GM12875 (cell line): ENCODE data around the gene ARHGAP4.
A peak's percentile ranks its signal among the peaks of the same experiment; 100 is the strongest.

Experiments used
- H3K4me3 ChIP-seq: one replicate; pipeline ENCODE4 v1.5.1; 2011; ENCODE audit warnings: low read depth, low read length, control low read depth
- TF ChIP-seq, protein P1 (sequence below): IDR thresholded peaks from 2 replicates; pipeline ENCODE4 v1.5.1; 2011; ENCODE audit warnings: low read depth, mild to moderate bottlenecking, control low read depth, inconsistent platforms, low read length, moderate library complexity, borderline replicate concordance; ENCODE audit not compliant: insufficient read depth

ARHGAP4 gene

GRCh38 chrX:153930011-153930910 is 4.2 kb upstream of the ARHGAP4 start:
- TF ChIP-seq, protein P1, sequence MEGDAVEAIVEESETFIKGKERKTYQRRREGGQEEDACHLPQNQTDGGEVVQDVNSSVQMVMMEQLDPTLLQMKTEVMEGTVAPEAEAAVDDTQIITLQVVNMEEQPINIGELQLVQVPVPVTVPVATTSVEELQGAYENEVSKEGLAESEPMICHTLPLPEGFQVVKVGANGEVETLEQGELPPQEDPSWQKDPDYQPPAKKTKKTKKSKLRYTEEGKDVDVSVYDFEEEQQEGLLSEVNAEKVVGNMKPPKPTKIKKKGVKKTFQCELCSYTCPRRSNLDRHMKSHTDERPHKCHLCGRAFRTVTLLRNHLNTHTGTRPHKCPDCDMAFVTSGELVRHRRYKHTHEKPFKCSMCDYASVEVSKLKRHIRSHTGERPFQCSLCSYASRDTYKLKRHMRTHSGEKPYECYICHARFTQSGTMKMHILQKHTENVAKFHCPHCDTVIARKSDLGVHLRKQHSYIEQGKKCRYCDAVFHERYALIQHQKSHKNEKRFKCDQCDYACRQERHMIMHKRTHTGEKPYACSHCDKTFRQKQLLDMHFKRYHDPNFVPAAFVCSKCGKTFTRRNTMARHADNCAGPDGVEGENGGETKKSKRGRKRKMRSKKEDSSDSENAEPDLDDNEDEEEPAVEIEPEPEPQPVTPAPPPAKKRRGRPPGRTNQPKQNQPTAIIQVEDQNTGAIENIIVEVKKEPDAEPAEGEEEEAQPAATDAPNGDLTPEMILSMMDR = no peak
- H3K4me3 ChIP-seq = no peak overlapping the region

DNA sequence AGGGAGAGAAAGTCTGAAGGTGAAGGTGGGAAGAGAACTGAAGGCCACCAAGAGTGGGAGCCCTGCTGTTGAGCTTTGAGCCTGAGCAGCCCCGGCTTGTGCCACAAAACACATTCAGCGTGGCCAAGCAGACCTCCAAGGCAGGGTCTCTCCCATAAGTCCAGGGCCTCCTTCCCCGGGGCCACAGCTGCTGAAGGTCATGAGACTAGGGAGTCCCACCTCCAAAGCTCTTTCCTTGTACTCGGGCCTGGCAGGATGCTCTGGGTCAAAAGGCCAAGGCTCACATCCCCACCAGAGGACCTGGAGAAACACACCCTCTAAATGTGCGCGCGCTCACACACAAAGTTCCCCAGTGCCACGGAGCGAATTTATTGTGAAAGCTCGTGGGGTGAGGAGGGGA is 3.5 kb upstream of the ARHGAP4 start:
- TF ChIP-seq, protein P1 = no peak
- no peak overlapping the region for H3K4me3 ChIP-seq

- TF ChIP-seq, protein P1 = no peak
- peak overlapping the region; percentile 32 for H3K4me3 ChIP-seq
These were observed 2.8 kb upstream of the ARHGAP4 start for GRCh38 chrX:153928846-153929245.

GRCh38 chrX:153927922-153928760 is 2.1 kb upstream of the ARHGAP4 start:
- H3K4me3 ChIP-seq = peak overlapping the region; percentile 76
- TF ChIP-seq, protein P1 = no peak

- H3K4me3 ChIP-seq = peak overlapping the region; percentile 76
- TF ChIP-seq, protein P1 = no peak
These were observed 1.5 kb upstream of the ARHGAP4 start for GRCh38 chrX:153927672-153927921.

DNA sequence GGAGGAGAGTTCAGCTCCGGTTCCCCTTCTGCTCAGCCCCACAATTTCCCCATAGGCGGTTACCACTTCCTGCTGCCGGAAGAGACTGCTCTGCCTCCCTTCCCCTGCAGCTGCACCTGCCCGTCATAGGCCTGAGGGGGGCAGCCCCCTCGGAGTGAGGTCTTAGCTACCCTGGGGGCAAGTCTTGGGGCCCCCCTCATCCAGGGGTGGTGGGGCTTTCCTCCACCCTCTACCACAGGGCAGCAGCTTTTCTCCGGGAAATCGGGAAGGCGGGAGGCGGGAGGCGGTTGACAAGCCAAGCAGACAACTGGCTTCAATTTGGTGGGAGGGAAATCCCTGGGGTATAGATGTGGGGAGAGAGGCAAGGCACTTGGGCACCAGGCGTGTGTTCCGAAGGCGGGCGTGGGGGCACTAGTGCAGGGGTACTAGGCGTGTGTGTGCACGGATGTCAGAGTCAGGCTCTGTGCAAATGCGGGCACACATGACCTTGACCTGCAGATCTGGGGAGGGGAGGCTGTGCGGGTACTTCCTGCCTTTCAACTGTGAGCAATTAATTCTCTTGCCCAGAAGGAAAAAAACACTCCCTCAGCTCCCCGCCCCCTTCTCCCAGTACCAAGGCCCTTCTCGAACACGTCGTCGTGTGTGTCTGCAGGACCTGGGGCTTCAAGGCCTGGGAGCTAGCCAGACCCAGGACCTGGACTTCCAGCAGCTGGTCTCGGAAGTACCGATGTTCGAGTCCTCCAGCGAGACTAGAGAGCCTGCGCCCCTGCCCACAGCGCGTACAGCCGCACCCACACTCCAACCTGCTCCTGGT is 1.0 kb upstream of the ARHGAP4 start:
- TF ChIP-seq, protein P1 = no peak
- H3K4me3 ChIP-seq = peak overlapping the region; percentile 84

GRCh38 chrX:153926552-153926857 is 441 bp upstream of the ARHGAP4 start:
- TF ChIP-seq, protein P1 = no peak
- peak overlapping the region; percentile 84 for H3K4me3 ChIP-seq
